PC-3 (cell line): Measurements from ENCODE around the gene CHMP1B.

Experiments
- CTCF ChIP-seq: fragments of 300-600 bp; sonication (generic); conservative IDR thresholded peaks from 2 replicates; pipeline ENCODE4 v1.5.1; 2017; ENCODE audit warnings: antibody characterized with exemption, low read depth, mild to moderate bottlenecking, low read length
- EZH2 ChIP-seq: fragments of 300-600 bp; sonication (generic); IDR thresholded peaks from one replicate; pipeline ENCODE4 v1.6.1; 2017; ENCODE audit warnings: antibody characterized with exemption, mild to moderate bottlenecking, low read length; ENCODE audit not compliant: unreplicated experiment
- EZH2phosphoT487 ChIP-seq: fragments of 300-600 bp; sonication (generic); IDR thresholded peaks from 2 replicates; pipeline ENCODE4 v1.6.1; 2018; ENCODE audit warnings: mild to moderate bottlenecking, antibody characterized with exemption, low read length, borderline replicate concordance

GRCh38 chr18:11809895-11810294 lies 41.3 kb upstream of the CHMP1B start:
- TF ChIP-seq EZH2phosphoT487 (no peak), CTCF (no peak), EZH2 (no peak)
